ENCODE results near the gene PMM1. TPM values are rescaled to one million over a fixed set of nuclear protein-coding genes. Genes with fewer than 3 reads are reported as not detected.
A peak's percentile ranks its signal among the peaks of the same experiment; 100 is the strongest.

The PMM1 gene
- total and polyA plus RNA-seq, 2 of the 13 experiments (the other 11 are each of a cell fraction or from before 2014, with no cell fraction given) = 17.8 to 95.6 TPM

DNA sequence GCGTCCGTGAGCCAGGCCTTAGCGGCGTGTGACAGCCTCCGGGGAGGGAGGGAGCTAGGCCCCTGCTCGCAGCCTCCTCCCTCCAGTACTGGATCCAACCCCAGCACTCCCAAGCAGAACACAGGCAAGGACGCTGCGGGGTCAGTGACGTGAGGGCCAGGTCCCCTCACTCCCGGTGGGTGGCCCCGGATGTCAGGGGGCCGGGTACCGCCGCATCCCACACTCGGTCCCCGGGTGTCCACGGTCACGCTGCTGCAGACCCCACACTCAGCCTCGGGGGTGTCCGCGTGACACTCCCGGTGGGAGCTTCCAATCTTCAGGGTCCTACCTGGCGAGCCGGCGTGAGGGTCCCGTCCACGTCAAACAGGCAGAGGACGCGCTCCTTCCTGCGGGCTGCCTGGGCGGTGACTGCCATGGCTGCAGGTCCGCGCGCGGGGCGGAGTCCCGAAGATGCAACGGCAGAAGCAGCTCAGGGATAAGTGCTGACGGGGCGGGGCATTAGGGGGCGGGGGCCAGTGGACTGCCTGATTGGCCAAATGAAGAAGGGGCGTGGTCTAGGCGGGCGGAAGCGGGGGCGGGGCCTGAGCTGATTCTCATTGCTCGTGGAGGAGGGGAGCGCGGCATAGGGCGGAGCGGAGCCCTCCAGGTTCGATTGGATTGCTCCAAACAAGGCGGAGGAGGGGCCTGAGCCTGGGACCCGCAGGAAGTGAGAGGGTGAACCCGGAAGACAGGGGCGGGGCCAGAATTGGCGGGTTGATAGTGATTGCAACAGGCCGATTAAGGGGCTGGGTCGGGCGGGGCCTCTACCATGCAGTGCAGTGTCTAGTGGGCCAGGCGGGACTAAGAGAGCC is at the start of gene PMM1 (continued):
- TF ChIP-seq, protein P1, sequence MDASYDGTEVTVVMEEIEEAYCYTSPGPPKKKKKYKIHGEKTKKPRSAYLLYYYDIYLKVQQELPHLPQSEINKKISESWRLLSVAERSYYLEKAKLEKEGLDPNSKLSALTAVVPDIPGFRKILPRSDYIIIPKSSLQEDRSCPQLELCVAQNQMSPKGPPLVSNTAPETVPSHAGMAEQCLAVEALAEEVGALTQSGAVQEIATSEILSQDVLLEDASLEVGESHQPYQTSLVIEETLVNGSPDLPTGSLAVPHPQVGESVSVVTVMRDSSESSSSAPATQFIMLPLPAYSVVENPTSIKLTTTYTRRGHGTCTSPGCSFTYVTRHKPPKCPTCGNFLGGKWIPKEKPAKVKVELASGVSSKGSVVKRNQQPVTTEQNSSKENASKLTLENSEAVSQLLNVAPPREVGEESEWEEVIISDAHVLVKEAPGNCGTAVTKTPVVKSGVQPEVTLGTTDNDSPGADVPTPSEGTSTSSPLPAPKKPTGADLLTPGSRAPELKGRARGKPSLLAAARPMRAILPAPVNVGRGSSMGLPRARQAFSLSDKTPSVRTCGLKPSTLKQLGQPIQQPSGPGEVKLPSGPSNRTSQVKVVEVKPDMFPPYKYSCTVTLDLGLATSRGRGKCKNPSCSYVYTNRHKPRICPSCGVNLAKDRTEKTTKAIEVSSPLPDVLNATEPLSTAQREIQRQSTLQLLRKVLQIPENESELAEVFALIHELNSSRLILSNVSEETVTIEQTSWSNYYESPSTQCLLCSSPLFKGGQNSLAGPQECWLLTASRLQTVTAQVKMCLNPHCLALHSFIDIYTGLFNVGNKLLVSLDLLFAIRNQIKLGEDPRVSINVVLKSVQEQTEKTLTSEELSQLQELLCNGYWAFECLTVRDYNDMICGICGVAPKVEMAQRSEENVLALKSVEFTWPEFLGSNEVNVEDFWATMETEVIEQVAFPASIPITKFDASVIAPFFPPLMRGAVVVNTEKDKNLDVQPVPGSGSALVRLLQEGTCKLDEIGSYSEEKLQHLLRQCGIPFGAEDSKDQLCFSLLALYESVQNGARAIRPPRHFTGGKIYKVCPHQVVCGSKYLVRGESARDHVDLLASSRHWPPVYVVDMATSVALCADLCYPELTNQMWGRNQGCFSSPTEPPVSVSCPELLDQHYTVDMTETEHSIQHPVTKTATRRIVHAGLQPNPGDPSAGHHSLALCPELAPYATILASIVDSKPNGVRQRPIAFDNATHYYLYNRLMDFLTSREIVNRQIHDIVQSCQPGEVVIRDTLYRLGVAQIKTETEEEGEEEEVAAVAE (CRISPR knock-in tag; IDR thresholded peaks at IDR 0.05; ENCODE audit: borderline replicate concordance) = no peak
- peak; percentile 60; the same call in 1 of the 2 replicates for TF ChIP-seq ZNF160 (CRISPR knock-in tag; IDR thresholded peaks at IDR 0.05)
- TF ChIP-seq ZBTB7A (CRISPR knock-in tag; IDR thresholded peaks at IDR 0.05) = peak; percentile 60; the same call in 1 of the 2 replicates
- TF ChIP-seq EED (CRISPR knock-in tag; IDR thresholded peaks at IDR 0.05) = peak; percentile 72; the same call in 1 of the 2 replicates
- no peak for TF ChIP-seq ADNP (CRISPR knock-in tag; IDR thresholded peaks at IDR 0.05)
- TF ChIP-seq MLLT10 (CRISPR knock-in tag; IDR thresholded peaks at IDR 0.05) = no peak
- TF ChIP-seq, protein P2, sequence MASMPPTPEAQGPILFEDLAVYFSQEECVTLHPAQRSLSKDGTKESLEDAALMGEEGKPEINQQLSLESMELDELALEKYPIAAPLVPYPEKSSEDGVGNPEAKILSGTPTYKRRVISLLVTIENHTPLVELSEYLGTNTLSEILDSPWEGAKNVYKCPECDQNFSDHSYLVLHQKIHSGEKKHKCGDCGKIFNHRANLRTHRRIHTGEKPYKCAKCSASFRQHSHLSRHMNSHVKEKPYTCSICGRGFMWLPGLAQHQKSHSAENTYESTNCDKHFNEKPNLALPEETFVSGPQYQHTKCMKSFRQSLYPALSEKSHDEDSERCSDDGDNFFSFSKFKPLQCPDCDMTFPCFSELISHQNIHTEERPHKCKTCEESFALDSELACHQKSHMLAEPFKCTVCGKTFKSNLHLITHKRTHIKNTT (CRISPR knock-in tag; IDR thresholded peaks at IDR 0.05) = no peak
- 0 out of 2 replicates have a peak, but pooled peaks have one; percentile 75 for TF ChIP-seq ZNF446 (CRISPR knock-in tag; IDR thresholded peaks at IDR 0.05)
- TF ChIP-seq, protein P3, sequence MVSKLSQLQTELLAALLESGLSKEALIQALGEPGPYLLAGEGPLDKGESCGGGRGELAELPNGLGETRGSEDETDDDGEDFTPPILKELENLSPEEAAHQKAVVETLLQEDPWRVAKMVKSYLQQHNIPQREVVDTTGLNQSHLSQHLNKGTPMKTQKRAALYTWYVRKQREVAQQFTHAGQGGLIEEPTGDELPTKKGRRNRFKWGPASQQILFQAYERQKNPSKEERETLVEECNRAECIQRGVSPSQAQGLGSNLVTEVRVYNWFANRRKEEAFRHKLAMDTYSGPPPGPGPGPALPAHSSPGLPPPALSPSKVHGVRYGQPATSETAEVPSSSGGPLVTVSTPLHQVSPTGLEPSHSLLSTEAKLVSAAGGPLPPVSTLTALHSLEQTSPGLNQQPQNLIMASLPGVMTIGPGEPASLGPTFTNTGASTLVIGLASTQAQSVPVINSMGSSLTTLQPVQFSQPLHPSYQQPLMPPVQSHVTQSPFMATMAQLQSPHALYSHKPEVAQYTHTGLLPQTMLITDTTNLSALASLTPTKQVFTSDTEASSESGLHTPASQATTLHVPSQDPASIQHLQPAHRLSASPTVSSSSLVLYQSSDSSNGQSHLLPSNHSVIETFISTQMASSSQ (IDR thresholded peaks at IDR 0.05; ENCODE audit: low read depth) = peak; percentile 38; the same call in 1 of the 2 replicates
- TF ChIP-seq, protein P3 (CRISPR knock-in tag; IDR thresholded peaks at IDR 0.05; ENCODE audit: borderline replicate concordance) = no peak
- TF ChIP-seq ZNF225 (CRISPR knock-in tag; IDR thresholded peaks at IDR 0.05) = peak; percentile 72; the same call in 1 of the 2 replicates
- peak; percentile 19; the same call in 1 of the 2 replicates for TF ChIP-seq GATAD2A (CRISPR knock-in tag; IDR thresholded peaks at IDR 0.05)
- TF ChIP-seq CEBPG (CRISPR knock-in tag; IDR thresholded peaks at IDR 0.05) = peak; percentile 73
- TF ChIP-seq ZIK1 (CRISPR knock-in tag; IDR thresholded peaks at IDR 0.05; ENCODE audit: borderline replicate concordance, low read depth) = no peak
- peak; percentile 93 for TF ChIP-seq CEBPB (IDR thresholded peaks at IDR 0.05; ENCODE audit: borderline replicate concordance, low read depth, low read length)
- no peak for TF ChIP-seq PHF5A (CRISPR knock-in tag; IDR thresholded peaks at IDR 0.05; ENCODE audit: low read depth, unreplicated experiment)
- TF ChIP-seq RBFOX2 (IDR thresholded peaks at IDR 0.05; ENCODE audit: low read depth, low read length) = peak; percentile 90
- no peak for TF ChIP-seq NR2F6 (IDR thresholded peaks at IDR 0.05)
- peak; percentile 1; the same call in 1 of the 2 replicates for TF ChIP-seq NR2F6 (CRISPR knock-in tag; IDR thresholded peaks at IDR 0.05)
- peak; percentile 81; the same call in 1 of the 2 replicates for TF ChIP-seq HES4 (CRISPR knock-in tag; IDR thresholded peaks at IDR 0.05; ENCODE audit: borderline replicate concordance)
- TF ChIP-seq ZSCAN20 (CRISPR knock-in tag; IDR thresholded peaks at IDR 0.05; ENCODE audit: borderline replicate concordance) = no peak

All from HepG2 (cell line).